ENCODE results near the gene LGALS4. TPM values are rescaled to one million over a fixed set of nuclear protein-coding genes. Genes with fewer than 3 reads are reported as not detected.
"Not testable (repeated sequence)": the region's sequence is repeated elsewhere in the genome, so short reads cannot be mapped to it uniquely, and the experiment has no call there.

LGALS4 gene
- total RNA-seq, 2 donors from 2014 or later = 3.5 TPM; not detected in 1

DNA sequence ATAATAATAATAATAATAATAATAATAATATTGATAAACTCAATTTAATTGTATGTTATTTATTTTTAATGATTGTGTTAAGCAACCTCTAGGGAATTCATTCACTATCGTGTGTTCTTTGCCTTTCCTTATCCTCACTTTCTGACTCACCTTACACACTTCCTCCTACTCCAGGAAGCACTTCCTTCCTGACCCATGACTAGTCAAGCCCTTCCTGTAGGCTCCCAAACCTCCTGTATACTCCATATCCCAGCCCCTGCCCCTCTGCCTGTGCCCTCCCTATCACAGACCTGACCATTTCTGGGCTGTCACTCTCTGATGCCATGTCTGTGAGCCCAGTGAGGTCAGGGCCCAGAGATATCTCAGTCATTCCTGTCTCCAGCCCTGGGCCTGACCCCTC is 7.6 kb downstream of the LGALS4 start:
- H3K27me3 ChIP-seq (replicated peaks; ENCODE audit: insufficient read depth) = no peaks in the 10 kb centered on the region
- no peaks in the 10 kb centered on the region for H3K36me3 ChIP-seq
- ATAC-seq (ENCODE audit: insufficient number of reproducible peaks, low FRiP score, low read depth) (no peak), DNase-seq (ENCODE audit: low spot score) (no peak)
- no peaks in the 10 kb centered on the region for H3K4me1 ChIP-seq (ENCODE audit: control insufficient read depth in 1 of 2, low read depth in 2 of 2)
- H3K9me3 ChIP-seq = no peaks in the 10 kb centered on the region
- TF ChIP-seq, protein P1, sequence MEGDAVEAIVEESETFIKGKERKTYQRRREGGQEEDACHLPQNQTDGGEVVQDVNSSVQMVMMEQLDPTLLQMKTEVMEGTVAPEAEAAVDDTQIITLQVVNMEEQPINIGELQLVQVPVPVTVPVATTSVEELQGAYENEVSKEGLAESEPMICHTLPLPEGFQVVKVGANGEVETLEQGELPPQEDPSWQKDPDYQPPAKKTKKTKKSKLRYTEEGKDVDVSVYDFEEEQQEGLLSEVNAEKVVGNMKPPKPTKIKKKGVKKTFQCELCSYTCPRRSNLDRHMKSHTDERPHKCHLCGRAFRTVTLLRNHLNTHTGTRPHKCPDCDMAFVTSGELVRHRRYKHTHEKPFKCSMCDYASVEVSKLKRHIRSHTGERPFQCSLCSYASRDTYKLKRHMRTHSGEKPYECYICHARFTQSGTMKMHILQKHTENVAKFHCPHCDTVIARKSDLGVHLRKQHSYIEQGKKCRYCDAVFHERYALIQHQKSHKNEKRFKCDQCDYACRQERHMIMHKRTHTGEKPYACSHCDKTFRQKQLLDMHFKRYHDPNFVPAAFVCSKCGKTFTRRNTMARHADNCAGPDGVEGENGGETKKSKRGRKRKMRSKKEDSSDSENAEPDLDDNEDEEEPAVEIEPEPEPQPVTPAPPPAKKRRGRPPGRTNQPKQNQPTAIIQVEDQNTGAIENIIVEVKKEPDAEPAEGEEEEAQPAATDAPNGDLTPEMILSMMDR (IDR thresholded peaks at IDR 0.05) = no peak
- no peak overlapping the region for H3K4me3 ChIP-seq
- H3K27ac ChIP-seq = no peak overlapping the region

DNA sequence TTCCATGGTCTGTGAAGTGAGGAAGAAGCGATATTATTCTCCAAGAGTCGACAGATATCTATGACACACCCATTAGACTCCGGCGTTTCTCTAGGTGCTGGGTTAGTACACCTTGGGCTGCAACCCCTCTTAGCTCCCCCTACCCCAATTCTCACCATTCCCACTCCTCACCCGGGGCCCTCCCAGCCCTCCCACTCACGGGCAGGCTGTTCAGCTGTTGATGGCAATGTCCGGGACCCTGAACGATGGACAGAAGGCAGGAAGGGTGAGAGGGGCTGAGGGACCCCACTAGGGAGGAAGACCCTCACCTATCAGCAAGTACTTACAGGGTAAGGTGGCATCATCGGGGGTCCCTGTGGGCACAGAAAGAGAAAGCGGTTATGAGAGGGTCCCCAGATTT is 9.2 kb downstream of the LGALS4 start:
- ATAC-seq (ENCODE audit: insufficient number of reproducible peaks, low FRiP score, low read depth) = no peak
- DNase-seq (ENCODE audit: low spot score) = no peak
- no peaks in the 10 kb centered on the region for H3K27me3 ChIP-seq (replicated peaks; ENCODE audit: insufficient read depth)
- TF ChIP-seq, protein P1 (IDR thresholded peaks at IDR 0.05) = no peak
- H3K36me3 ChIP-seq = no peaks in the 10 kb centered on the region
- H3K4me1 ChIP-seq (ENCODE audit: control insufficient read depth in 1 of 2, low read depth in 2 of 2) = no peaks in the 10 kb centered on the region
- no peak overlapping the region for H3K4me3 ChIP-seq
- no peaks in the 10 kb centered on the region for H3K9me3 ChIP-seq
- H3K27ac ChIP-seq = no peak overlapping the region

DNA sequence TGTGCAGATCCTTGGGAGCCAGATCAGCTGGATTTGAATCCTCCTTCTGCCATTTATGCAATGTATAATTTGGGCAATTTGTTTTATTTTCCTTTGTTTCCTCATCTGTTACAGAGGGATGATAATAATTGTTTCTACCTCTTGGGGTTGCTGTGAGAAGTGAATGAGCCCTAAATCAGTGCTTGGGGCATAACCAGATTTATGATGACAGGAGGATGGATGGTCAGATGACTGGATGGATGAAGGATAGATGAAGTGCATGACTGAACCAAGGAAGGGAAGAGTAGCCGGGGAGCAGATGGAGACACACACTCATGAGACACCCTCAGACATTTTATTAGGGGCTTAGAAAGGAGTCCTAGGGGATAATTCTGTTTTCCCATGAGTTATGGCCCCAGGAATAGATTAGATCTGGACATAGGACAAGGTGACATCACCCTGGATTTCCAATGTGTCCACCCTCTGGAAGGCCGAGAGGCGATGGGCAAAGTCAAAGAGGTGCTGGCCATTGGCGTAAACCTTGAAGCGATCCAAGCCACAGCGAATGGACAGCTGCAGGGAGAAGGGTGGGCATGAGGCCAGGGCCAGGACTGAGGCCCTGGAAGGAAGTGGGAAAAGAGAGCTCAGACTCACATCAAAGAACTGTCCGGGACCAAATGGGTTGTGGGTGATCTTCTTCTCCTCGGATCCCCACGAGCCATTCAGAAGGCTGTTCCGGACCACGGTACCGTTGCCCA is 11.2 kb downstream of the LGALS4 start:
- ATAC-seq (ENCODE audit: insufficient number of reproducible peaks, low FRiP score, low read depth) (no peak), DNase-seq (ENCODE audit: low spot score) (no peak)
- Histone ChIP-seq H3K27me3 (replicated peaks; ENCODE audit: insufficient read depth) (no peaks in the 10 kb centered on the region), H3K4me1 (ENCODE audit: control insufficient read depth in 1 of 2, low read depth in 2 of 2) (no peaks in the 10 kb centered on the region), H3K27ac (no peak overlapping the region), H3K4me3 (no peak overlapping the region), H3K36me3 (no peaks in the 10 kb centered on the region), H3K9me3 (no peaks in the 10 kb centered on the region)
- TF ChIP-seq, protein P1 (IDR thresholded peaks at IDR 0.05) = no peak

DNA sequence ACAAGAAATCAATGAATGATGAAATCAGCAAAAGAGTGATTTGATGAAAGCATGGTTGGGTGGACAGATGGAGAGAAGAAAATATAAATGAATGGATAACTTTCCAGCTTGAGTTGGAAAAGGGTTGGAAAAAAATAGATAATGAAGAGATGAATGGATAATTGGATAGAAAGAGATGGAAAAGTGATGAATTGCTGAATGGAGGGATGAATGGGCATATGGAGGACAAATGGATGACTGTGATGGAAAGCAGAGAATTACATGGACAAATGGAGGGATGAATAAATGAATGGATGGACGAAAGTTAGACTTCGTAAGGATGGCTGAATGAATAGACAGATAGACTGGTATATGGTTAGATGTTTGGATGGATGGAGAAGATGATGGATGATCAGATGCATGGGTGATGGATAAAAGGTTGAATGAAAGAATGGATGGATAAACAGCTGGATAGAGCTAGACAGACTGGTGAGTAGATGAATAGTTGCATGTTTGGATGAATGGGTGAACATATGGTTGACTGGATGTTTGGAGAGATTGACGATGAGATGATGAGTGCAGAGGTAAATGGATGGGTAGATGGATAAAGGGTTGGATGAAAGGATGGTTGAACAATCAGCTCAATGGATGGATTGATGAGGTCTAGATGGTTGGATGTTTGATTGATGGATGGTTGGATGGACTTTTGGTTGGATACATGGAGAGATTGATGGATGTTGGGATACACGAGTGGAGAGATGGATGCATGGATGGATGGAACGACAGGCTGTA is 12.0 kb downstream of the LGALS4 start:
- TF ChIP-seq, protein P1 (IDR thresholded peaks at IDR 0.05) = no peak
- ATAC-seq (ENCODE audit: insufficient number of reproducible peaks, low FRiP score, low read depth) (no peak), DNase-seq (ENCODE audit: low spot score) (no peak)
- Histone ChIP-seq H3K4me3 (no peak overlapping the region), H3K27ac (no peak overlapping the region), H3K36me3 (no peaks in the 10 kb centered on the region), H3K9me3 (no peaks in the 10 kb centered on the region), H3K27me3 (replicated peaks; ENCODE audit: insufficient read depth) (no peaks in the 10 kb centered on the region), H3K4me1 (ENCODE audit: control insufficient read depth in 1 of 2, low read depth in 2 of 2) (no peaks in the 10 kb centered on the region)

DNA sequence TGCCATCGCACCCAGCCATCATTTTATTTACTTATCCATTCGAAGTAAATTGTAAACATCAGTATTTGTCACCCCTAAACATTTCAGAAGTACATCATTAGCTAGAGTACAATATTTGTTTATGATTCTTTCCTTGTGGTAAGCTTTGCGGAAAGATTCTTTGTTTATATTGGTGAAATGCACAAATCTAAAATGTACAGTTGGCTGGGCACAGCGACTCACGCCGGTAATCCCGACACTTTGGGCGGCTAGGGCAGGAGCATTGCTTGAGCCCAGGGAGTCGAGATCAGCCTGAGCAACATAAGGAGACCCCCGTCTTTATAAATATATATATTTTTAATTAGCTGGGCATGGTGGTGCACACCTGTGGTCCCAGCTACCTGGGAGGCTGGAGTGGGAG is 13.6 kb downstream of the LGALS4 start:
- TF ChIP-seq, protein P1 (IDR thresholded peaks at IDR 0.05) = no peak
- ATAC-seq (ENCODE audit: insufficient number of reproducible peaks, low FRiP score, low read depth) (no peak), DNase-seq (ENCODE audit: low spot score) (no peak)

DNA sequence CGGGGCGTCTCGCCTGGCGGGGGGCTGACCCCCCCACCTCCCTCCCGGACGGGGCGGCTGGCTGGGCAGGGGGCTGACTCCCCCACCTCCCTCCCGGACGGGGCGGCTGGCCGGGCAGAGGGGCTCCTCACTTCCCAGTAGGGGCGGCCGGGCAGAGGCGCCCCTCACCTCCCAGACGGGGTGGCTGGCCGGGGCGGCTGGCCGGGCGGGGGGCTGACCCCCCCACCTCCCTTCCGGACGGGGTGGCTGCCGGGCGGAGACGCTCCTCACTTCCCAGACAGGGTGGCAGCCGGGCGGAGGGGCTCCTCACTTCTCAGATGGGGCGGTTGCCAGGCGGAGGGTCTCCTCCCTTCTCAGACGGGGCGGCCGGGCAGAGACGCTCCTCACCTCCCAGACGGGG is 15.0 kb downstream of the LGALS4 start:
- DNase-seq (ENCODE audit: low spot score); H3K27ac ChIP-seq; H3K4me3 ChIP-seq; H3K36me3 ChIP-seq; H3K9me3 ChIP-seq; H3K4me1 ChIP-seq (ENCODE audit: control insufficient read depth in 1 of 2, low read depth in 2 of 2); ATAC-seq (ENCODE audit: insufficient number of reproducible peaks, low FRiP score, low read depth); H3K27me3 ChIP-seq (replicated peaks; ENCODE audit: insufficient read depth): not testable (repeated sequence)

More for the DNA sequence above, 13.6 kb downstream of the LGALS4 start:
- H3K4me1 ChIP-seq (ENCODE audit: control insufficient read depth in 1 of 2, low read depth in 2 of 2) = no peaks in the 10 kb centered on the region
- H3K36me3 ChIP-seq = no peaks in the 10 kb centered on the region
- H3K4me3 ChIP-seq = no peak overlapping the region
- H3K27me3 ChIP-seq (replicated peaks; ENCODE audit: insufficient read depth) = no peaks in the 10 kb centered on the region
- no peak overlapping the region for H3K27ac ChIP-seq
- H3K9me3 ChIP-seq = no peaks in the 10 kb centered on the region

All from thoracic aorta (tissue), 2 donors.